Stimulated activated CD8-positive, alpha-beta memory T cell treated with anti-CD3 and anti-CD28 coated beads, Interleukin-15, amount 100 ng/mL, for 4 hours (primary cell): ENCODE measurements around the gene PFN1.

ENCODE experiments used
- DNase-seq, 2 donors: peaks; one replicate each; pipeline ENCODE4 v3.0.0-alpha.2; 2020; ENCODE audit warnings: low read depth in 2 of 2

Gene PFN1

DNA sequence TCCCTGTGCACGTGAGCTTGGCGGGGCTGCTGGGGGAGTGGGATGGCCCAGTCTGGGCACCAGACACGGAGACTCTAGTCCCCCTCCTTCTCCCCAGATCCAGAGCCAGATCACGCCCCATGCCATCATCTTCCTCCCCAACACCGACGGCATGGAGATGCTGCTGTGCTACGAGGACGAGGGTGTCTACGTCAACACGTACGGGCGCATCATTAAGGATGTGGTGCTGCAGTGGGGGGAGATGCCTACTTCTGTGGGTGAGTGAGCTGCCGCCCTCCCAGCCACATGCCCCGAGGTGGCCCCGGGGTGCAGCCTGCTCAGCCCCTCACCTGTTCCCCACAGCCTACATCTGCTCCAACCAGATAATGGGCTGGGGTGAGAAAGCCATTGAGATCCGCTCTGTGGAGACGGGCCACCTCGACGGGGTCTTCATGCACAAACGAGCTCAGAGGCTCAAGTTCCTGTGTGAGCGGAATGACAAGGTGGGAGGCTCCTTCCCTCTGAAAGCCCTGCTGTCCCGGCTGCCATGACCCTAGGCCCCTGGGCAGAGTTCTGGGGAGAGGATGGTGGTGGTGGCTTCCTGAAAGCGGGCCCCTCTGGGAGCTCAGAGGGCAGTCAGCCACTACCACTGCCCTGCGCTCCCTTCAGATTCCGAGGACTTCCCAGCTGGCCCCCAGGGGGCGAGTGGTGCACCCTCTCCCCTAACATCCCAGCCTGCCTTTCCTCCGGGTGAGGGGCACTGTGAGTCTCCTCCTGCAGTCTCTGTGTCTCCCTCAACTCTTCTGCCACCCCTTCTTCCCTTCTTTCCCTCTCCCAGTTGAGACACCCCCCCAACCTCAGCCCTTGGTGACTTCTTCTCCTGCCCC lies 51.8 kb downstream of the PFN1 start:
- no peak for DNase-seq

DNA sequence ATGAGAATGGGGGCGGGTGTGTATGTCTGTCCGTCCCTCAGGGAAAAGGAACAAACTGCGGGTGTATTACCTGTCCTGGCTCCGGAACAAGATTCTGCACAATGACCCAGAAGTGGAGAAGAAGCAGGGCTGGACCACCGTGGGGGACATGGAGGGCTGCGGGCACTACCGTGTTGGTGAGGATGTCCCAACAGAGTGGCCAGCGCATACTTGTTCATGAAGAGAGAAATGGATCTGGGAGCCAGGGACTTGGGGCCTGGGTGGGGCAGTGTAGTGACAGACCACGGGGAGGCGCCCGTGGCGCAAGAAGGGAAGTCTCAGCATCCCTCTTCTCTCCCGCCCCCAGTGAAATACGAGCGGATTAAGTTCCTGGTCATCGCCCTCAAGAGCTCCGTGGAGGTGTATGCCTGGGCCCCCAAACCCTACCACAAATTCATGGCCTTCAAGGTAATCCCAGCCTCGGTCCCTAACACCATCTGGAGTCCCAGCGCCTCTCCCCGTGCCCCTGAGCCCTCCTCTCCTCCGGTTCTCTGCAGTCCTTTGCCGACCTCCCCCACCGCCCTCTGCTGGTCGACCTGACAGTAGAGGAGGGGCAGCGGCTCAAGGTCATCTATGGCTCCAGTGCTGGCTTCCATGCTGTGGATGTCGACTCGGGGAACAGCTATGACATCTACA lies 52.5 kb downstream of the PFN1 start:
- DNase-seq: no peak
